ENCODE data around the gene CCDC177. TPM values are rescaled to one million over a fixed set of nuclear protein-coding genes. Genes with fewer than 3 reads are reported as not detected.

Gene CCDC177
- polyA plus RNA-seq, 1 experiment: not detected

DNA sequence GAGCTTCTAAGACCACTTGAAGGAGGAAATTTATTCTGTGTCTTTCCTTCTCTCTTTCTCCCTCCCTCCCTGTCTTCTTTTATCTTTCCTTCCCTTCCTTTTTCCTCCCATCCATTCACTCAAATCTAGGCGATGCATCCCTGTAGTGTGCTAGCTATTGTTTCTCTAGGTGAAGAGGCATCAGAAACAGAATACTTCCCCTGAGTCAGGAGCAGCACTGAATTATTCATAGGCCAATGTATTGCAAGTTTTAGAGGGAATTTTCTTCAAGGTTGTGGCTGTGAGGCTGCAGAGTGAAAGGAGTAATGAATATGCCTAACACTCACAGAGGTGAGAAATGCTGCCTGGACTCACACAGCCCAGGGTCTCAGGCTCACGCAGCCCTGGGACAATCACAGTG, 23.2 kb downstream of the CCDC177 start:
- no peak for DNase-seq (ENCODE audit: low read depth, low spot score)
- peaks cover 18% of the 10 kb centered on the region for H3K27me3 ChIP-seq (ENCODE audit: control insufficient read depth, insufficient read depth, low read length)
- ChIA-PET POLR2A (no interaction called here), CTCF (no interaction called here)
- no peak overlapping the region for H3K4me3 ChIP-seq (ENCODE audit: low read depth, low read length)
- no peaks in the 10 kb centered on the region; the same call in 1 of the 2 replicates for H3K9me3 ChIP-seq (ENCODE audit: control insufficient read depth, insufficient read depth, low read length)
- no peak overlapping the region for H3K27ac ChIP-seq (ENCODE audit: low read depth, low read length)
- TF ChIP-seq, protein P1, sequence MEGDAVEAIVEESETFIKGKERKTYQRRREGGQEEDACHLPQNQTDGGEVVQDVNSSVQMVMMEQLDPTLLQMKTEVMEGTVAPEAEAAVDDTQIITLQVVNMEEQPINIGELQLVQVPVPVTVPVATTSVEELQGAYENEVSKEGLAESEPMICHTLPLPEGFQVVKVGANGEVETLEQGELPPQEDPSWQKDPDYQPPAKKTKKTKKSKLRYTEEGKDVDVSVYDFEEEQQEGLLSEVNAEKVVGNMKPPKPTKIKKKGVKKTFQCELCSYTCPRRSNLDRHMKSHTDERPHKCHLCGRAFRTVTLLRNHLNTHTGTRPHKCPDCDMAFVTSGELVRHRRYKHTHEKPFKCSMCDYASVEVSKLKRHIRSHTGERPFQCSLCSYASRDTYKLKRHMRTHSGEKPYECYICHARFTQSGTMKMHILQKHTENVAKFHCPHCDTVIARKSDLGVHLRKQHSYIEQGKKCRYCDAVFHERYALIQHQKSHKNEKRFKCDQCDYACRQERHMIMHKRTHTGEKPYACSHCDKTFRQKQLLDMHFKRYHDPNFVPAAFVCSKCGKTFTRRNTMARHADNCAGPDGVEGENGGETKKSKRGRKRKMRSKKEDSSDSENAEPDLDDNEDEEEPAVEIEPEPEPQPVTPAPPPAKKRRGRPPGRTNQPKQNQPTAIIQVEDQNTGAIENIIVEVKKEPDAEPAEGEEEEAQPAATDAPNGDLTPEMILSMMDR (IDR thresholded peaks at IDR 0.05; ENCODE audit: low read depth, low read length): no peak

DNA sequence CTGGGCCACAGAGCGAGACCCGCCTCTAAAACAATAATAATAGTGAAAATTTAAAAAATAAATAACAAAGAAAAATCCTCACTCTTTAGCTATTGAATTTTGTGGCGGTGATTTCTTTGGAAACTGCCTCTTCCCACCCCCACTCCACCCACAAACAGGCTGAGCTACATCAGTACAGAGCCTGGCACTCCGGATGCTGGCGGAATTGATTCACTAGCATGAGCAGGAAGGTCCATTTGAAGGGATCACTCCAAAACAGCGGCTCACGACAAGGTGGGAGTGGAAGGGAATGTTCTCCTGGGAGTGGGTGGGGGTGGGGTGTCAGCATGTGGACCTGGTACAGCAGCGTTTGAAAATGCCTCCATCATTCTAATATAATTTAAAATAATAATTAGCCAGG, 26.1 kb downstream of the CCDC177 start:
- ChIA-PET CTCF (interaction anchor here (0.5 to 2.5 kb wide), 21 partner anchors 7 to 218 kb away, joined by 3 to 16 read pairs (median 6); partner anchors contain the start of genes CCDC177 and SRSF5), POLR2A (no interaction called here)
- Histone ChIP-seq H3K9me3 (ENCODE audit: control insufficient read depth, insufficient read depth, low read length) (no peaks in the 10 kb centered on the region; the same call in 1 of the 2 replicates), H3K27me3 (ENCODE audit: control insufficient read depth, insufficient read depth, low read length) (peaks cover 15% of the 10 kb centered on the region), H3K4me3 (ENCODE audit: low read depth, low read length) (no peak overlapping the region), H3K27ac (ENCODE audit: low read depth, low read length) (no peak overlapping the region)
- TF ChIP-seq, protein P1 (IDR thresholded peaks at IDR 0.05; ENCODE audit: low read depth, low read length): no peak
- DNase-seq (ENCODE audit: low read depth, low spot score): no peak

DNA sequence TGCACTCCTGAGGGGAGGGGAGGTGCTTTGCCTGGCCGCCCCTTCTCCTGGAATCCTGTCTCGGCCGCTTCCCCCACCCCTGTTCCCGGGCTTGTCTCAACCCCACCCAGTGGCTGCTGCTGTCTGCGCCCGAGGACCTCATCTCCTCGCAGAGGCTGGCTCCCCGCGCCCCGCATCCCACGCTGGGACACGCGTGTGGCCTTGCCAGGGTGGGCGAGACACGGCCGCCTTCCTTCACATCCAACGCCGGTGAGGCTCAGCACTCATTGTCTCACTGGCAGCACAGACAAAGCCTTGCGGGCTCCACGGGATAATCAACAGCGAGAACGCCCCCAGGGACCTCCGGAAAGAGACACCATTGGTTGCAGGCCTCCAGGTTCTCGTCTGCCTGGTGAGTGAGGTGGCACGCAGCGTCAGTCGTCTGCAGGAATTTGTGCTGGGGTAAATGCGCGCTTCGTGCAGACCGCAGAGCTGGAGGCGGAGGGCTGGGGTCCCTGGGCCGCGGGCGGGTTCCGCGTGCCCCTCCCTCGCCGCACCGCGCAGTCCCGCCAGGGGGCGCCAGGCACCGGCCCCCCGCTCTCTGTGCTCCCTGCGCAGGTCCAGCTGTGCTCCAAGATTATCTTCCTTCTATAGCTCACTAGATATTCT, 26.8 kb downstream of the CCDC177 start:
- peaks cover 15% of the 10 kb centered on the region for H3K27me3 ChIP-seq (ENCODE audit: control insufficient read depth, insufficient read depth, low read length)
- no peak overlapping the region for H3K4me3 ChIP-seq (ENCODE audit: low read depth, low read length)
- no peak for DNase-seq (ENCODE audit: low read depth, low spot score)
- TF ChIP-seq, protein P1 (IDR thresholded peaks at IDR 0.05; ENCODE audit: low read depth, low read length): peak; percentile 62
- ChIA-PET POLR2A (no interaction called here), CTCF (interaction anchor here (0.5 to 2.5 kb wide), 20 partner anchors 8 to 218 kb away, joined by 3 to 16 read pairs (median 6); partner anchors contain the start of genes CCDC177 and SRSF5)
- no peaks in the 10 kb centered on the region; the same call in 1 of the 2 replicates for H3K9me3 ChIP-seq (ENCODE audit: control insufficient read depth, insufficient read depth, low read length)
- H3K27ac ChIP-seq (ENCODE audit: low read depth, low read length): no peak overlapping the region

DNA sequence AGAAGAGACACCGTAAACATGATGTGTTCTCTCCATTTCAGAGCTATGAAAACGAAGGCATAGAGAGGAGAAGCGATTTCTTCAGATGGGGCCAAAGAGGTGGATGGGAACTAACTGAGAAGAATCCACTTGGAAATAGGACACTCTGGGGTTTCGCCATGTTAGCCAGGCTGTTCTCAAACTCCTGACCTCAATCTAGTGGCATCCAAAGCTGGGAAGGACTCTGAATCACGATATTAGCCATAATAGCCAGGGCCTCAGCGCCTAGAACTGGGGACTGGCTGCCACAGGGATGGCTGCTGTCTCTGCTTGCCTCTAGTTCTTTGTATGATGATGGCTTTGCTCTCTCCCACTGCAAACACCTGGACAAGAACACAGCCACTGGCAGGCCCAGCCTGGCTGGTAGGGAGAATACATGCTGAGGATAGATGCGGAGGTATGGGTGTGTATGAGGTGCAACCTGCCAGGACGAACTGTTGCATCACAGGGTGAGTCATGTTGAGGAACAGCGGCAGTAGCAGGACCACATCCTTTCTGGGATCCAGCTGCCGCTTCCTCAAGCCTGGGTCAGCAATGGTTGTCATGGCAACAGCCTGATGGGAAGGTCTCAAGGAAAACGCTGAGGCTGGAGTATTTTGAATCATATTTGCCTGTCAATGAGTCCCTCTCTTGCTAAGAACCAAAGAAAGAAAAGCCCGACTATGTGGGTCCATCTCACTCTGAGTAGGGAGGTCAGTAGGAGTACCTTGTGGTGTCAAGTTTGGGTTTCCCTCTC, 31.1 kb downstream of the CCDC177 start:
- Histone ChIP-seq H3K27me3 (ENCODE audit: control insufficient read depth, insufficient read depth, low read length) (peaks cover 10% of the 10 kb centered on the region), H3K27ac (ENCODE audit: low read depth, low read length) (no peak overlapping the region), H3K4me3 (ENCODE audit: low read depth, low read length) (no peak overlapping the region), H3K9me3 (ENCODE audit: control insufficient read depth, insufficient read depth, low read length) (peaks cover 4% of the 10 kb centered on the region)
- TF ChIP-seq, protein P1 (IDR thresholded peaks at IDR 0.05; ENCODE audit: low read depth, low read length): no peak
- peak; percentile 69 for DNase-seq (ENCODE audit: low read depth, low spot score)
- ChIA-PET POLR2A (interaction anchor here (0.6 kb wide), 1 partner anchor 221 kb away, joined by 3 read pairs; no protein-coding TSS in a partner anchor), CTCF (interaction anchor here (0.7 to 1.3 kb wide), 2 partner anchors 8 to 184 kb away, joined by 3 to 4 read pairs; no protein-coding TSS in a partner anchor)

Measured in AG04450 (cell line).